ENCODE measurements around the gene ERF.

DNA sequence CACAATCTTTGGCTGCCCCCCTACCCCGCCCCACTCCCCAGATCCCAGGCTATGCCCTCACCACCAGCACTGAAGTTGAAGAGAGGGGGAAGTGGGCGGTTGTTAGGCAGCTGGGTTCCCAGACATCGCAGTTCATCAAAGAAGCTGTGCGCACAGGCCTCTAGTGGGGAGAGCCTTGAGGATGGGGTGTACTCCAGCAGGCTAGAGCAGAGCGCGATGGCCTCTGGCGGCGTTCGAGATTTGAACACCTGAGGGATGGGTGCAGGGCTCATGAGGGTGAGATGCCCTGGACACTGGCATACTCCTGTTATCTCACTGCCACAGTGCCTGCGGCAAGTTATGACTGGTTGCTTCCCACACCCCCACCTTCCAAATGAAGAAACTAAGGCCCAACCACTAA lies 22.5 kb downstream of the ERF start:
- TF ChIP-seq, protein P1, sequence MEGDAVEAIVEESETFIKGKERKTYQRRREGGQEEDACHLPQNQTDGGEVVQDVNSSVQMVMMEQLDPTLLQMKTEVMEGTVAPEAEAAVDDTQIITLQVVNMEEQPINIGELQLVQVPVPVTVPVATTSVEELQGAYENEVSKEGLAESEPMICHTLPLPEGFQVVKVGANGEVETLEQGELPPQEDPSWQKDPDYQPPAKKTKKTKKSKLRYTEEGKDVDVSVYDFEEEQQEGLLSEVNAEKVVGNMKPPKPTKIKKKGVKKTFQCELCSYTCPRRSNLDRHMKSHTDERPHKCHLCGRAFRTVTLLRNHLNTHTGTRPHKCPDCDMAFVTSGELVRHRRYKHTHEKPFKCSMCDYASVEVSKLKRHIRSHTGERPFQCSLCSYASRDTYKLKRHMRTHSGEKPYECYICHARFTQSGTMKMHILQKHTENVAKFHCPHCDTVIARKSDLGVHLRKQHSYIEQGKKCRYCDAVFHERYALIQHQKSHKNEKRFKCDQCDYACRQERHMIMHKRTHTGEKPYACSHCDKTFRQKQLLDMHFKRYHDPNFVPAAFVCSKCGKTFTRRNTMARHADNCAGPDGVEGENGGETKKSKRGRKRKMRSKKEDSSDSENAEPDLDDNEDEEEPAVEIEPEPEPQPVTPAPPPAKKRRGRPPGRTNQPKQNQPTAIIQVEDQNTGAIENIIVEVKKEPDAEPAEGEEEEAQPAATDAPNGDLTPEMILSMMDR (IDR thresholded peaks at IDR 0.05; ENCODE audit: poor library complexity), result no peak
- TF ChIP-seq EZH2phosphoT487 (IDR thresholded peaks at IDR 0.05; ENCODE audit: low read depth, severe bottlenecking, unreplicated experiment) (no peak), EZH2 (IDR thresholded peaks at IDR 0.05; ENCODE audit: borderline replicate concordance) (no peak)
